H1 (cell line): Measurements from ENCODE around the gene PIGT. TPM values are rescaled to one million over a fixed set of nuclear protein-coding genes. Genes with fewer than 3 reads are reported as not detected.

Experiments
- CTCF ChIA-PET: fragments of 300-600 bp; sonication (Branson Sonifier 250); formaldehyde crosslinking; loops from one replicate; lab custom pipeline; 2021; ENCODE audit not compliant: partially characterized antibody; lab: Charles Lee
- POLR2A ChIA-PET: fragments of 300-600 bp; sonication (Branson Sonifier 250); formaldehyde crosslinking; loops from one replicate; lab custom pipeline; 2021; ENCODE audit warnings: inconsistent platforms; ENCODE audit not compliant: partially characterized antibody; lab: Charles Lee
- DNase-seq, 2 experiments: peaks; one replicate each; pipeline versions ENCODE4 v3.0.0 to v3.0.0-alpha.2; 2010 to 2022; ENCODE audit warnings: low spot score in 2 of 2, low read depth in 1 of 2, mixed read lengths in 1 of 2
- FAIRE-seq: peaks from 2 replicates; lab custom pipeline; 2011; peaks lifted over from hg19 to GRCh38; lab: Jason Lieb, UNC
- H2AFZ ChIP-seq: 2 replicates; pipeline ENCODE4 v1.8.1; 2012; ENCODE audit warnings: low read length, inconsistent platforms
- H2AK5ac ChIP-seq: 2 replicates; pipeline ENCODE4 v1.6.1; 2013; ENCODE audit warnings: low read depth, low read length
- H2BK120ac ChIP-seq: replicated peaks from 2 replicates; pipeline ENCODE3; 2013; ENCODE audit warnings: low read depth, low read length, inconsistent platforms
- H2BK12ac ChIP-seq: 2 replicates; pipeline ENCODE4 v1.6.1; 2013; ENCODE audit warnings: low read depth, low read length
- H2BK15ac ChIP-seq: 2 replicates; pipeline ENCODE4 v1.6.1; 2013; ENCODE audit warnings: low read length
- H2BK20ac ChIP-seq: 2 replicates; pipeline ENCODE4 v1.6.1; 2013; ENCODE audit warnings: low read length
- H2BK5ac ChIP-seq: 2 replicates; pipeline ENCODE4 v1.6.1; 2013; ENCODE audit warnings: low read depth, low read length
- H3K14ac ChIP-seq: 2 replicates; pipeline ENCODE4 v1.6.1; 2013; ENCODE audit warnings: inconsistent platforms; ENCODE audit not compliant: insufficient read length
- H3K18ac ChIP-seq: 2 replicates; pipeline ENCODE4 v1.6.1; 2013; ENCODE audit warnings: low read length; ENCODE audit errors: extremely low read depth
- H3K23ac ChIP-seq: 2 replicates; pipeline ENCODE4 v1.6.1; 2013; ENCODE audit warnings: inconsistent platforms; ENCODE audit not compliant: insufficient read length
- H3K23me2 ChIP-seq: 2 replicates; pipeline ENCODE4 v1.6.1; 2013; ENCODE audit warnings: low read depth, low read length
- H3K27ac ChIP-seq: 2 replicates; pipeline ENCODE4 v1.6.1; 2011; ENCODE audit warnings: low read depth, low read length, inconsistent platforms
- H3K27me3 ChIP-seq, 4 experiments: replicated peaks in 1 of 4; 1 replicate in 1 of 4; 2 replicates in 3 of 4; pipeline versions ENCODE4 v1.6.1 to v1.8.1; 2011 to 2013; ENCODE audit warnings: low read length in 3 of 4, mild to moderate bottlenecking in 3 of 4, inconsistent platforms in 2 of 4, mixed read lengths in 2 of 4, moderate library complexity in 1 of 4; ENCODE audit not compliant: control insufficient read depth in 3 of 4, insufficient read depth in 3 of 4; ENCODE audit errors: extremely low read depth in 1 of 4
- H3K36me3 ChIP-seq, 4 experiments: 2 replicates each; pipeline versions ENCODE4 v1.6.1 to v1.8.1; 2011 to 2013; ENCODE audit warnings: mild to moderate bottlenecking in 4 of 4, low read length in 3 of 4, moderate library complexity in 2 of 4, control low read depth in 1 of 4, inconsistent platforms in 1 of 4; ENCODE audit not compliant: insufficient read depth in 4 of 4, control insufficient read depth in 2 of 4
- H3K4ac ChIP-seq: replicated peaks from 2 replicates; pipeline ENCODE3; 2013; ENCODE audit warnings: low read length, low read depth, mixed read lengths, inconsistent platforms; ENCODE audit not compliant: insufficient read length
- H3K4me1 ChIP-seq, 4 experiments: replicated peaks in 1 of 4; 1 replicate in 1 of 4; 2 replicates in 3 of 4; pipeline versions ENCODE4 v1.6.1 to v1.8.1; 2011 to 2013; ENCODE audit warnings: low read length in 3 of 4, inconsistent platforms in 2 of 4, mixed read lengths in 1 of 4; ENCODE audit not compliant: insufficient read depth in 4 of 4, control insufficient read depth in 3 of 4
- H3K4me2 ChIP-seq, 2 experiments: 2 replicates each; pipeline versions ENCODE4 v1.6.1 to v1.8.1; 2011 to 2013; ENCODE audit warnings: low read depth in 2 of 2, low read length in 2 of 2, control low read depth in 1 of 2, inconsistent platforms in 1 of 2, mild to moderate bottlenecking in 1 of 2; ENCODE audit not compliant: insufficient read depth in 1 of 2
- H3K4me3 ChIP-seq, 4 experiments: fragments of 200-600, 300-600 bp in 1 of 4; sonication (generic), shearing (Covaris generic), sonication (Bioruptor Twin) in 1 of 4; 2 replicates each; pipeline versions ENCODE4 v1.5.1 to v1.8.1; 2011 to 2016; ENCODE audit warnings: low read length in 4 of 4, low read depth in 3 of 4, control low read depth in 2 of 4, inconsistent platforms in 2 of 4, mild to moderate bottlenecking in 2 of 4, mixed read lengths in 1 of 4, moderate library complexity in 1 of 4; ENCODE audit not compliant: insufficient read depth in 2 of 4; ENCODE audit errors: extremely low read depth in 1 of 4
- H3K56ac ChIP-seq: replicated peaks from 2 replicates; pipeline ENCODE3; 2013; ENCODE audit warnings: low read depth, mild to moderate bottlenecking, mixed read lengths, low read length, inconsistent platforms; ENCODE audit not compliant: insufficient read length
- H3K79me1 ChIP-seq: 2 replicates; pipeline ENCODE4 v1.6.1; 2013; ENCODE audit warnings: low read depth, low read length, control low read depth
- H3K79me2 ChIP-seq, 2 experiments: 2 replicates each; pipeline versions ENCODE4 v1.6.1 to v1.8.1; 2012 to 2013; ENCODE audit warnings: low read length in 2 of 2, mild to moderate bottlenecking in 2 of 2, inconsistent platforms in 1 of 2; ENCODE audit not compliant: insufficient read depth in 2 of 2, control insufficient read depth in 1 of 2
- H3K9ac ChIP-seq, 4 experiments: replicated peaks in 1 of 4; 1 replicate in 1 of 4; 2 replicates in 3 of 4; pipeline versions ENCODE4 v1.6.1 to v1.8.1; 2011 to 2013; ENCODE audit warnings: low read depth in 3 of 4, low read length in 3 of 4, control low read depth in 2 of 4, mild to moderate bottlenecking in 2 of 4, moderate library complexity in 2 of 4, inconsistent platforms in 1 of 4; ENCODE audit errors: extremely low read depth in 1 of 4
- H3K9me3 ChIP-seq, 2 experiments: 2 replicates each; pipeline versions ENCODE4 v1.6.1 to v1.8.1; 2012 to 2013; ENCODE audit warnings: mild to moderate bottlenecking in 2 of 2, moderate library complexity in 2 of 2, control low read depth in 1 of 2, inconsistent platforms in 1 of 2, low read depth in 1 of 2, low read length in 1 of 2, mixed read lengths in 1 of 2; ENCODE audit not compliant: insufficient read depth in 2 of 2
- H4K20me1 ChIP-seq, 2 experiments: replicated peaks in 1 of 2; 2 replicates each; pipeline versions ENCODE3 to v1.8.1; 2011 to 2013; ENCODE audit warnings: inconsistent platforms in 2 of 2, low read length in 2 of 2, mild to moderate bottlenecking in 1 of 2; ENCODE audit not compliant: insufficient read depth in 2 of 2, control insufficient read depth in 1 of 2
- H4K5ac ChIP-seq: 2 replicates; pipeline ENCODE4 v1.6.1; 2013; ENCODE audit warnings: low read length, low read depth, mixed read lengths, inconsistent platforms; ENCODE audit not compliant: insufficient read length
- H4K8ac ChIP-seq: 2 replicates; pipeline ENCODE4 v1.8.0; 2013; ENCODE audit warnings: mild to moderate bottlenecking, moderate library complexity, low read length, inconsistent platforms; ENCODE audit not compliant: insufficient read depth; ENCODE audit errors: extremely low read depth
- H4K91ac ChIP-seq: replicated peaks from 2 replicates; pipeline ENCODE3; 2013; ENCODE audit warnings: low read length, mixed read lengths, inconsistent platforms; ENCODE audit not compliant: insufficient read length
- WGBS, 2 experiments: shearing (Covaris generic) in 1 of 2; methylation state at CpG; one replicate each; pipeline versions ENCODE4 v1.1.6 to v1.1.7; 2013 to 2015; ENCODE audit warnings: low lambda C conversion rate in 2 of 2, mixed read lengths in 2 of 2, inconsistent platforms in 1 of 2, low coverage in 1 of 2, missing lambda C conversion rate in 1 of 2; ENCODE audit not compliant: insufficient replicate concordance in 2 of 2, insufficient coverage in 1 of 2, insufficient read length in 1 of 2; ENCODE audit errors: extremely low coverage in 1 of 2, missing lambda C conversion rate in 1 of 2; 5-methylcytosine and 5-hydroxymethylcytosine counted together
- polyA plus RNA-seq, 7 experiments: library from polyadenylated mRNA; depleted of rRNA in 3 of 7; stranded (reverse) in 5 of 7; unstranded in 2 of 7; fragments of >200 nt in 5 of 7; fragments of 200-250 nt in 2 of 7; gene quantifications; 1 replicate in 5 of 7; 2 replicates in 1 of 7; 4 replicates in 1 of 7; pipeline versions ENCODE4 v1.2.1 to v1.2.3, GENCODE V29; 2011 to 2013; ENCODE audit warnings: missing spikeins in 2 of 7, mixed read lengths in 2 of 7
- total RNA-seq: library from RNA; stranded (reverse); fragmentation: NEBNext Ultra II Directional; extraction: Animal tissue kit (Norgen Biotek cat#: 25700); gene quantifications from 2 replicates; pipeline ENCODE4 v1.2.1, GENCODE V29; 2021

PIGT gene
- total and polyA plus RNA-seq, 2 of the 8 experiments (the other 6 are each of a cell fraction or from before 2014, with no cell fraction given), result 66.0 to 89.7 TPM

- H3K18ac ChIP-seq, result no peak overlapping the region
- H2AK5ac ChIP-seq, result no peak overlapping the region
- no peaks in the 10 kb centered on the region for H3K4me1 ChIP-seq
- no peak overlapping the region for H3K23ac ChIP-seq
- H3K27me3 ChIP-seq, result no peaks in the 10 kb centered on the region
- H2BK120ac ChIP-seq, result no peak overlapping the region
- WGBS, 2 experiments, result 85% methylated on average over 3 of the region's 3 CpGs; no CpG with 5 or more reads in 1 of the 2 experiments
- H3K9ac ChIP-seq, result no peak overlapping the region
- H2AFZ ChIP-seq, result no peak overlapping the region
- no peak overlapping the region for H3K14ac ChIP-seq
- FAIRE-seq, result no peak
- H3K9me3 ChIP-seq, result 0 out of 4 replicates have a peak, but pooled peaks cover 0 to under 1% of the 10 kb centered on the region in 2 experiments
- no peaks in the 10 kb centered on the region for H3K79me1 ChIP-seq
- H3K27ac ChIP-seq, result no peak overlapping the region
- H4K5ac ChIP-seq, result no peak overlapping the region
- ChIA-PET POLR2A (interaction anchor here (0.7 to 1.2 kb wide), 4 partner anchors 12 to 499 kb away, joined by 3 to 4 read pairs (median 3); partner anchors contain the start of genes CTSA and NEURL2), CTCF (interaction anchor here (0.6 to 2.8 kb wide), 14 partner anchors 15 to 798 kb away, joined by 3 to 25 read pairs (median 3); no protein-coding TSS in a partner anchor)
- H3K56ac ChIP-seq, result no peak overlapping the region
- H3K4ac ChIP-seq, result no peak overlapping the region
- H4K91ac ChIP-seq, result no peak overlapping the region
- DNase-seq, result no peak
- H3K79me2 ChIP-seq, result no peaks in the 10 kb centered on the region
- no peaks in the 10 kb centered on the region for H4K20me1 ChIP-seq
- no peak overlapping the region for H2BK15ac ChIP-seq
- no peak overlapping the region for H2BK20ac ChIP-seq
- H4K8ac ChIP-seq, result no peak overlapping the region
- no peak overlapping the region for H2BK5ac ChIP-seq
- no peak overlapping the region for H3K4me2 ChIP-seq
- no peak overlapping the region for H2BK12ac ChIP-seq
- H3K4me3 ChIP-seq, result no peak overlapping the region
- H3K36me3 ChIP-seq, result no peaks in the 10 kb centered on the region
- no peaks in the 10 kb centered on the region for H3K23me2 ChIP-seq
Observed at GRCh38 chr20:45392733-45393132, 23.2 kb upstream of the PIGT start.
